Measurements from ENCODE around the gene FAM78B. TPM values are rescaled to one million over a fixed set of nuclear protein-coding genes. Genes with fewer than 3 reads are reported as not detected.

The FAM78B gene
- total and polyA plus RNA-seq, 4 donors = 0.30 to 1.4 (median 0.46) TPM

DNA sequence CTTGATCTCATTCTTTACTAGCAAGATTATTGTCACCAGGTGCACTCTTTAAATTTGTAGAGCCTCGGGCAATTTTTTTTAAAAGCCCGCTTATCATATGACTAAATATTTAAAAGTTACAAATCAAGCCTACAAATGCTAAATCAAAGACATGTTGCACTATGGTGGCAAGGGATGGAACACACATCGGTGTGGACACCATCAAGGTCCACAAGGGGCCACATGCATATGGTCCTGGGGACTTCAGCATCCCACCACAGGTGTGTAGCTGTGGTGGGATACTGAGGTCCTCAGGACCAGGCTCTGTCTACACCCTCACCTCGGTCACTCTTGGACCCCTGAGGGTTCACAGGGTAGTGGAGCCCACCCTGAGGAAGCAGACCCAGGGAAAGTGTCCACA lies 45.8 kb downstream of the FAM78B start:
- H3K4me3 ChIP-seq = no peak overlapping the region
- H3K9ac ChIP-seq (ENCODE audit: insufficient read depth in 1 of 2, low read length in 2 of 2) = no peak overlapping the region
- no peaks in the 10 kb centered on the region for H3K36me3 ChIP-seq (ENCODE audit: control insufficient read depth in 4 of 4, insufficient read depth in 4 of 4, low read length in 4 of 4)
- 91 to 99% methylated on average over 4 of the region's 4 CpGs for WGBS, 2 donors
- ATAC-seq (ENCODE audit: insufficient read depth, low FRiP score) (no peak), DNase-seq (no peak)
- H3K27ac ChIP-seq (ENCODE audit: low read depth in 1 of 2, low read length in 1 of 2) = no peak overlapping the region
- H3K9me3 ChIP-seq (ENCODE audit: control insufficient read depth in 4 of 4, insufficient read depth in 3 of 4, low read length in 3 of 4) = peaks cover 0 to 3% (median 0%) of the 10 kb centered on the region in 4 donors
- peaks cover 0 to 3% (median 0%) of the 10 kb centered on the region in 5 donors for H3K4me1 ChIP-seq (ENCODE audit: control insufficient read depth in 5 of 5, insufficient read depth in 5 of 5, low read length in 5 of 5)
- TF ChIP-seq, protein P1, sequence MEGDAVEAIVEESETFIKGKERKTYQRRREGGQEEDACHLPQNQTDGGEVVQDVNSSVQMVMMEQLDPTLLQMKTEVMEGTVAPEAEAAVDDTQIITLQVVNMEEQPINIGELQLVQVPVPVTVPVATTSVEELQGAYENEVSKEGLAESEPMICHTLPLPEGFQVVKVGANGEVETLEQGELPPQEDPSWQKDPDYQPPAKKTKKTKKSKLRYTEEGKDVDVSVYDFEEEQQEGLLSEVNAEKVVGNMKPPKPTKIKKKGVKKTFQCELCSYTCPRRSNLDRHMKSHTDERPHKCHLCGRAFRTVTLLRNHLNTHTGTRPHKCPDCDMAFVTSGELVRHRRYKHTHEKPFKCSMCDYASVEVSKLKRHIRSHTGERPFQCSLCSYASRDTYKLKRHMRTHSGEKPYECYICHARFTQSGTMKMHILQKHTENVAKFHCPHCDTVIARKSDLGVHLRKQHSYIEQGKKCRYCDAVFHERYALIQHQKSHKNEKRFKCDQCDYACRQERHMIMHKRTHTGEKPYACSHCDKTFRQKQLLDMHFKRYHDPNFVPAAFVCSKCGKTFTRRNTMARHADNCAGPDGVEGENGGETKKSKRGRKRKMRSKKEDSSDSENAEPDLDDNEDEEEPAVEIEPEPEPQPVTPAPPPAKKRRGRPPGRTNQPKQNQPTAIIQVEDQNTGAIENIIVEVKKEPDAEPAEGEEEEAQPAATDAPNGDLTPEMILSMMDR (IDR thresholded peaks at IDR 0.05; ENCODE audit: control extremely low read depth, extremely low read depth) = no peak
- H3K27me3 ChIP-seq (ENCODE audit: control insufficient read depth in 3 of 3, insufficient read depth in 3 of 3, low read length in 2 of 3) = peaks cover 0 to 3% (median 0%) of the 10 kb centered on the region in 3 donors

DNA sequence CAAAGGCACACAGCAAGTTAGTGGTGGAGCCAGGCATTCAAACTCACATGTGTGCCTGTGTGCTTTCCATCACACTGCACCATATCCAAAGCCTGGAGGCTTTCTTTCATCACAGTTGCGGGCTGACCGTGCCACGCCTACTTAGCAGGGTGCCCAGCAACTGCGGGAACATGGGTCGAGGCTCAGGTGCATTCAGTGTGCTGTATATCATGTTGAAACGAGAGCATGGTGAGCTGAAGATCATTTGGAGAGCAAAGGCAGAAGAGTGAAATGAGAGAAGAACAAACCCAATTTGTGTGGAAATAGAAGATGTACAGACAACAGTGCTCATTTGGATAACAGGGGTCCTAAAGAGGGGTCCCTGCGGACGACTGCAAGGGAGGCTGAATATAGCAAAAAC lies 46.5 kb downstream of the FAM78B start:
- Histone ChIP-seq H3K27me3 (ENCODE audit: control insufficient read depth in 3 of 3, insufficient read depth in 3 of 3, low read length in 2 of 3) (peaks cover 0 to 3% (median 0%) of the 10 kb centered on the region in 3 donors), H3K9me3 (ENCODE audit: control insufficient read depth in 4 of 4, insufficient read depth in 3 of 4, low read length in 3 of 4) (peaks cover 0 to 3% (median 0%) of the 10 kb centered on the region in 4 donors), H3K4me1 (ENCODE audit: control insufficient read depth in 5 of 5, insufficient read depth in 5 of 5, low read length in 5 of 5) (peaks cover 0 to 3% (median 0%) of the 10 kb centered on the region in 5 donors), H3K4me3 (no peak overlapping the region), H3K27ac (ENCODE audit: low read depth in 1 of 2, low read length in 1 of 2) (no peak overlapping the region), H3K9ac (ENCODE audit: insufficient read depth in 1 of 2, low read length in 2 of 2) (no peak overlapping the region), H3K36me3 (ENCODE audit: control insufficient read depth in 4 of 4, insufficient read depth in 4 of 4, low read length in 4 of 4) (no peaks in the 10 kb centered on the region)
- ATAC-seq (ENCODE audit: insufficient read depth, low FRiP score) = no peak
- TF ChIP-seq, protein P1 (IDR thresholded peaks at IDR 0.05; ENCODE audit: control extremely low read depth, extremely low read depth) = no peak
- DNase-seq = no peak
- 86% methylated on average over 8 of the region's 8 CpGs for WGBS, 2 donors

DNA sequence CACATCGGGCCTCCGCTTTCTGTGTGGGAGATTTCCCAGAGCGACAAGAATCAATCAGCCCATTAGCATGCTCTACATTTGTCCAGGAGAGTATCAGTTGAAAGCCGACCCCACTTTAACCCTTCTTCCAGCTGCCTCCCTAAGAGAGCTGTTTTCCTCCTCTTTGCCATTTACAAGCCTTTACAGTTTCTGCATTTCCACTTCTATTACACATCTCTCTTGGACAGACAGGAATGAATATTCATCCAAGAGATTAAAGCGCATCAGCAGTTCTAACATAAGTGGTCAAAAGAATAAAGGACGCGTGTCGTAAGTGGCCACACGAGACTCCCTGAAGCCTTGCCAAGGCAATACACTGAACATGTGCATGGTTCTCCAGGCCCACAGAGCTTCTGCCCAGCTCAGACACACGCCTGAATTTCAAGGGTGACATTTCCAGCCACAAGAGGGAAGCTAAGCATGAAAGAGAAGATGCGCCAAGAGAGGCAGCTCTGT lies 47.3 kb downstream of the FAM78B start:
- DNase-seq (no peak), ATAC-seq (ENCODE audit: insufficient read depth, low FRiP score) (no peak)
- TF ChIP-seq, protein P1 (IDR thresholded peaks at IDR 0.05; ENCODE audit: control extremely low read depth, extremely low read depth) = no peak
- Histone ChIP-seq H3K9ac (ENCODE audit: insufficient read depth in 1 of 2, low read length in 2 of 2) (no peak overlapping the region), H3K4me1 (ENCODE audit: control insufficient read depth in 5 of 5, insufficient read depth in 5 of 5, low read length in 5 of 5) (peaks cover 0 to 3% (median 0%) of the 10 kb centered on the region in 5 donors), H3K27ac (ENCODE audit: low read depth in 1 of 2, low read length in 1 of 2) (no peak overlapping the region), H3K36me3 (ENCODE audit: control insufficient read depth in 4 of 4, insufficient read depth in 4 of 4, low read length in 4 of 4) (no peaks in the 10 kb centered on the region), H3K27me3 (ENCODE audit: control insufficient read depth in 3 of 3, insufficient read depth in 3 of 3, low read length in 2 of 3) (peaks cover 0 to 3% (median 0%) of the 10 kb centered on the region in 3 donors), H3K4me3 (no peak overlapping the region), H3K9me3 (ENCODE audit: control insufficient read depth in 4 of 4, insufficient read depth in 3 of 4, low read length in 3 of 4) (peaks cover 0 to 3% (median 0%) of the 10 kb centered on the region in 4 donors)
- 64 to 68% methylated on average over 11 of the region's 11 CpGs for WGBS, 2 donors

DNA sequence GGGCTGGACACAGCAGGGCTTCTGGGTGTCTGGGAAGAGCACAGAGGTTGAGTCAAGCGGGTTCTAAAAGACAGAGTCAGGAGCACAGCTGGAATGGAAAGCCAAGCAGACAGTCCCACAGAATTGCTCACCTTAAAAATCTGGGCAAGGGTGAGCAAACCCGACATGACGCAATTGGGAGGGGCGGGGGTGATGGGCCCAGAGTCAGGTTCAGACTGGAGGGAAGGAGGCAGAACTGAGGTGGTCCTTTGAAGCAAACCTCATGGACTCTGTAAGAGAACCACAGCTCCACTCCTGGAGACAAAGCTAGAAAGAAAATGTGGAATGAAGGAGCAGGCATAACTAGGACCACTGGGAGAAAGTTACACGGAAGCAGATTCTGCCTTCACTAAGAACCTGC lies 49.0 kb downstream of the FAM78B start:
- no peak for ATAC-seq (ENCODE audit: insufficient read depth, low FRiP score)
- H3K27ac ChIP-seq (ENCODE audit: low read depth in 1 of 2, low read length in 1 of 2) = no peak overlapping the region

More for the DNA sequence above, 49.0 kb downstream of the FAM78B start:
- Histone ChIP-seq H3K27me3 (ENCODE audit: control insufficient read depth in 3 of 3, insufficient read depth in 3 of 3, low read length in 2 of 3) (peaks cover 0 to 3% (median 0%) of the 10 kb centered on the region in 3 donors), H3K4me1 (ENCODE audit: control insufficient read depth in 5 of 5, insufficient read depth in 5 of 5, low read length in 5 of 5) (no peaks in the 10 kb centered on the region), H3K4me3 (no peak overlapping the region), H3K9me3 (ENCODE audit: control insufficient read depth in 4 of 4, insufficient read depth in 3 of 4, low read length in 3 of 4) (peaks cover 0 to 3% (median 0%) of the 10 kb centered on the region in 4 donors), H3K36me3 (ENCODE audit: control insufficient read depth in 4 of 4, insufficient read depth in 4 of 4, low read length in 4 of 4) (no peaks in the 10 kb centered on the region), H3K9ac (ENCODE audit: insufficient read depth in 1 of 2, low read length in 2 of 2) (no peak overlapping the region)
- WGBS, 2 donors = 88 to 91% methylated on average over 5 of the region's 5 CpGs
- TF ChIP-seq, protein P1 (IDR thresholded peaks at IDR 0.05; ENCODE audit: control extremely low read depth, extremely low read depth) = no peak
- no peak for DNase-seq
